ENCODE data around the gene MAGEA9. TPM values are rescaled to one million over a fixed set of nuclear protein-coding genes. Genes with fewer than 3 reads are reported as not detected.
A peak's percentile ranks its signal among the peaks of the same experiment; 100 is the strongest.

Gene MAGEA9
- total and polyA plus RNA-seq, 4 donors: not detected

DNA sequence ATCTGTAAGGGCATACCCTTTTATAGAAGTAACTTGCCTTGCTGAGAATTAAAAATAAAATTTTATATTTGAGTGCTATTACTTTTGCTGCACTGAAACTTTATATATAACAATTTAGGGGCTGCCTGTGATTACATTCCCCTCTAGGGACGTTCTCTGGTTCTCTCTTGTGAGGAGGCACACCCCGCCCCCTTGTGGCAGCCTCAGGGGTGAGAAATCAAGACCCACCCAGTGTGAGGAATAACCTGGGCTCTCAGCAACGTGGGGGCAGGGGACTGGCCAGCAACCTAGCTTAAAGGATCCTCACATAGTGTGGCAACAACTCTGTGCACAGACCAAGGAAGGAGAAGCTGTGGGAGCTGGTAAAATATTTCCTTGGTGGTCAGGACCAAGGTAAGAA, 43.7 kb downstream of the MAGEA9 start:
- Histone ChIP-seq H3K9me3 (ENCODE audit: control insufficient read depth in 4 of 4, low read length in 3 of 4) (no peaks in the 10 kb centered on the region), H3K9ac (ENCODE audit: low read depth in 1 of 2, low read length in 2 of 2) (no peak overlapping the region), H3K27ac (ENCODE audit: low read depth in 1 of 2, low read length in 2 of 2) (no peak overlapping the region), H3K27me3 (ENCODE audit: control insufficient read depth in 4 of 4, insufficient read depth in 4 of 4, low read length in 3 of 4) (peaks cover 0 to 2% (median 0%) of the 10 kb centered on the region in 4 donors), H3K36me3 (ENCODE audit: control insufficient read depth in 4 of 4, insufficient read depth in 3 of 4, low read depth in 1 of 4, low read length in 3 of 4) (no peaks in the 10 kb centered on the region), H3K4me1 (ENCODE audit: control insufficient read depth in 4 of 4, insufficient read depth in 4 of 4, low read length in 3 of 4) (no peaks in the 10 kb centered on the region), H3K4me3 (ENCODE audit: low read depth in 1 of 3, low read length in 3 of 3) (no peak overlapping the region)
- WGBS: 4% methylated on average over 3 of the region's 3 CpGs
- DNase-seq (ENCODE audit: low spot score): no peak
- TF ChIP-seq, protein P1, sequence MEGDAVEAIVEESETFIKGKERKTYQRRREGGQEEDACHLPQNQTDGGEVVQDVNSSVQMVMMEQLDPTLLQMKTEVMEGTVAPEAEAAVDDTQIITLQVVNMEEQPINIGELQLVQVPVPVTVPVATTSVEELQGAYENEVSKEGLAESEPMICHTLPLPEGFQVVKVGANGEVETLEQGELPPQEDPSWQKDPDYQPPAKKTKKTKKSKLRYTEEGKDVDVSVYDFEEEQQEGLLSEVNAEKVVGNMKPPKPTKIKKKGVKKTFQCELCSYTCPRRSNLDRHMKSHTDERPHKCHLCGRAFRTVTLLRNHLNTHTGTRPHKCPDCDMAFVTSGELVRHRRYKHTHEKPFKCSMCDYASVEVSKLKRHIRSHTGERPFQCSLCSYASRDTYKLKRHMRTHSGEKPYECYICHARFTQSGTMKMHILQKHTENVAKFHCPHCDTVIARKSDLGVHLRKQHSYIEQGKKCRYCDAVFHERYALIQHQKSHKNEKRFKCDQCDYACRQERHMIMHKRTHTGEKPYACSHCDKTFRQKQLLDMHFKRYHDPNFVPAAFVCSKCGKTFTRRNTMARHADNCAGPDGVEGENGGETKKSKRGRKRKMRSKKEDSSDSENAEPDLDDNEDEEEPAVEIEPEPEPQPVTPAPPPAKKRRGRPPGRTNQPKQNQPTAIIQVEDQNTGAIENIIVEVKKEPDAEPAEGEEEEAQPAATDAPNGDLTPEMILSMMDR (IDR thresholded peaks at IDR 0.05; ENCODE audit: low read depth, low read length, missing input control): peak; percentile 10
- TF ChIP-seq JUND (IDR thresholded peaks at IDR 0.05): no peak
- TF ChIP-seq RAD21 (IDR thresholded peaks at IDR 0.05): peak; percentile 23 to 24

DNA sequence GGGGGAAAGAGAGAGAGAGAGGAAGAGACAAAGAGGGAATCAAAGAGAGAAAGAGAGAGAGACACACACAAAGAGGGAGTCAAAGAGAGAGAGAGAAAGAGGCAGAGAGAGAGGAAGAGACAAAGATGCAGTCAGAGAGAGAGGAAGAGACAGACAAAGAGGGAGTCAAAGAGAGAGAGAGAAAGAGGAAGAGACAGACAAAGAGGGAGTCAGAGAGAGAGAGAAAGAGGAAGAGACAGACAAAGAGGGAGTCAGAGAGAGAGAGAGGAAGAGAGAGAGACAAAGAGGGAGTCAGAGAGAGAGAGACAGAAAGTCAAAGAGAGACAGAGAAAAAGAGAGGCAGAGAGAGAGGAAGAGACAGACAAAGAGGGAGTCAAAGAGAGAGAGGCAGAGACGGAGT, 45.5 kb downstream of the MAGEA9 start:
- Histone ChIP-seq H3K4me3 (ENCODE audit: low read depth in 1 of 3, low read length in 3 of 3) (no peak overlapping the region), H3K4me1 (ENCODE audit: control insufficient read depth in 4 of 4, insufficient read depth in 4 of 4, low read length in 3 of 4) (no peaks in the 10 kb centered on the region), H3K36me3 (ENCODE audit: control insufficient read depth in 4 of 4, insufficient read depth in 3 of 4, low read depth in 1 of 4, low read length in 3 of 4) (no peaks in the 10 kb centered on the region), H3K27me3 (ENCODE audit: control insufficient read depth in 4 of 4, insufficient read depth in 4 of 4, low read length in 3 of 4) (peaks cover 0 to 2% (median 0%) of the 10 kb centered on the region in 4 donors), H3K9ac (ENCODE audit: low read depth in 1 of 2, low read length in 2 of 2) (no peak overlapping the region), H3K9me3 (ENCODE audit: control insufficient read depth in 4 of 4, low read length in 3 of 4) (no peaks in the 10 kb centered on the region), H3K27ac (ENCODE audit: low read depth in 1 of 2, low read length in 2 of 2) (no peak overlapping the region)
- 72% methylated on average over 1 of the region's 1 CpG for WGBS
- no peak for DNase-seq (ENCODE audit: low spot score)
- TF ChIP-seq FOXA1 (IDR thresholded peaks at IDR 0.05) (no peak), HNF4A (conservative IDR thresholded peaks at IDR 0.05) (no peak), YY1 (IDR thresholded peaks at IDR 0.05) (no peak), TAF1 (conservative IDR thresholded peaks at IDR 0.05) (no peak), RXRA (IDR thresholded peaks at IDR 0.05) (no peak), EGR1 (IDR thresholded peaks at IDR 0.05; ENCODE audit: low read depth in 2 of 2) (no peak), FOXA2 (IDR thresholded peaks at IDR 0.05) (no peak), GABPA (IDR thresholded peaks at IDR 0.05 in 1 of 2, conservative IDR thresholded peaks at IDR 0.05 in 1 of 2) (no peak), NR2F2 (IDR thresholded peaks at IDR 0.05) (no peak), SP1 (IDR thresholded peaks at IDR 0.05) (no peak)
- TF ChIP-seq, protein P2, sequence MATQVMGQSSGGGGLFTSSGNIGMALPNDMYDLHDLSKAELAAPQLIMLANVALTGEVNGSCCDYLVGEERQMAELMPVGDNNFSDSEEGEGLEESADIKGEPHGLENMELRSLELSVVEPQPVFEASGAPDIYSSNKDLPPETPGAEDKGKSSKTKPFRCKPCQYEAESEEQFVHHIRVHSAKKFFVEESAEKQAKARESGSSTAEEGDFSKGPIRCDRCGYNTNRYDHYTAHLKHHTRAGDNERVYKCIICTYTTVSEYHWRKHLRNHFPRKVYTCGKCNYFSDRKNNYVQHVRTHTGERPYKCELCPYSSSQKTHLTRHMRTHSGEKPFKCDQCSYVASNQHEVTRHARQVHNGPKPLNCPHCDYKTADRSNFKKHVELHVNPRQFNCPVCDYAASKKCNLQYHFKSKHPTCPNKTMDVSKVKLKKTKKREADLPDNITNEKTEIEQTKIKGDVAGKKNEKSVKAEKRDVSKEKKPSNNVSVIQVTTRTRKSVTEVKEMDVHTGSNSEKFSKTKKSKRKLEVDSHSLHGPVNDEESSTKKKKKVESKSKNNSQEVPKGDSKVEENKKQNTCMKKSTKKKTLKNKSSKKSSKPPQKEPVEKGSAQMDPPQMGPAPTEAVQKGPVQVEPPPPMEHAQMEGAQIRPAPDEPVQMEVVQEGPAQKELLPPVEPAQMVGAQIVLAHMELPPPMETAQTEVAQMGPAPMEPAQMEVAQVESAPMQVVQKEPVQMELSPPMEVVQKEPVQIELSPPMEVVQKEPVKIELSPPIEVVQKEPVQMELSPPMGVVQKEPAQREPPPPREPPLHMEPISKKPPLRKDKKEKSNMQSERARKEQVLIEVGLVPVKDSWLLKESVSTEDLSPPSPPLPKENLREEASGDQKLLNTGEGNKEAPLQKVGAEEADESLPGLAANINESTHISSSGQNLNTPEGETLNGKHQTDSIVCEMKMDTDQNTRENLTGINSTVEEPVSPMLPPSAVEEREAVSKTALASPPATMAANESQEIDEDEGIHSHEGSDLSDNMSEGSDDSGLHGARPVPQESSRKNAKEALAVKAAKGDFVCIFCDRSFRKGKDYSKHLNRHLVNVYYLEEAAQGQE (IDR thresholded peaks at IDR 0.05): no peak
- TF ChIP-seq, protein P3, sequence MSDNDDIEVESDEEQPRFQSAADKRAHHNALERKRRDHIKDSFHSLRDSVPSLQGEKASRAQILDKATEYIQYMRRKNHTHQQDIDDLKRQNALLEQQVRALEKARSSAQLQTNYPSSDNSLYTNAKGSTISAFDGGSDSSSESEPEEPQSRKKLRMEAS (IDR thresholded peaks at IDR 0.05): no peak
- TF ChIP-seq, protein P4, sequence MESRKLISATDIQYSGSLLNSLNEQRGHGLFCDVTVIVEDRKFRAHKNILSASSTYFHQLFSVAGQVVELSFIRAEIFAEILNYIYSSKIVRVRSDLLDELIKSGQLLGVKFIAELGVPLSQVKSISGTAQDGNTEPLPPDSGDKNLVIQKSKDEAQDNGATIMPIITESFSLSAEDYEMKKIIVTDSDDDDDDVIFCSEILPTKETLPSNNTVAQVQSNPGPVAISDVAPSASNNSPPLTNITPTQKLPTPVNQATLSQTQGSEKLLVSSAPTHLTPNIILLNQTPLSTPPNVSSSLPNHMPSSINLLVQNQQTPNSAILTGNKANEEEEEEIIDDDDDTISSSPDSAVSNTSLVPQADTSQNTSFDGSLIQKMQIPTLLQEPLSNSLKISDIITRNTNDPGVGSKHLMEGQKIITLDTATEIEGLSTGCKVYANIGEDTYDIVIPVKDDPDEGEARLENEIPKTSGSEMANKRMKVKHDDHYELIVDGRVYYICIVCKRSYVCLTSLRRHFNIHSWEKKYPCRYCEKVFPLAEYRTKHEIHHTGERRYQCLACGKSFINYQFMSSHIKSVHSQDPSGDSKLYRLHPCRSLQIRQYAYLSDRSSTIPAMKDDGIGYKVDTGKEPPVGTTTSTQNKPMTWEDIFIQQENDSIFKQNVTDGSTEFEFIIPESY (IDR thresholded peaks at IDR 0.05): no peak
- TF ChIP-seq, protein P1 (IDR thresholded peaks at IDR 0.05; ENCODE audit: low read depth, low read length, missing input control): no peak

Data from liver (tissue), 9 donors.